ENCODE measurements around the gene CPNE6. TPM values are rescaled to one million over a fixed set of nuclear protein-coding genes. Genes with fewer than 3 reads are reported as not detected.

Gene CPNE6
- total and polyA plus RNA-seq, 2 of the 13 experiments (the other 11 are each of a cell fraction or from before 2014, with no cell fraction given), result not detected

DNA sequence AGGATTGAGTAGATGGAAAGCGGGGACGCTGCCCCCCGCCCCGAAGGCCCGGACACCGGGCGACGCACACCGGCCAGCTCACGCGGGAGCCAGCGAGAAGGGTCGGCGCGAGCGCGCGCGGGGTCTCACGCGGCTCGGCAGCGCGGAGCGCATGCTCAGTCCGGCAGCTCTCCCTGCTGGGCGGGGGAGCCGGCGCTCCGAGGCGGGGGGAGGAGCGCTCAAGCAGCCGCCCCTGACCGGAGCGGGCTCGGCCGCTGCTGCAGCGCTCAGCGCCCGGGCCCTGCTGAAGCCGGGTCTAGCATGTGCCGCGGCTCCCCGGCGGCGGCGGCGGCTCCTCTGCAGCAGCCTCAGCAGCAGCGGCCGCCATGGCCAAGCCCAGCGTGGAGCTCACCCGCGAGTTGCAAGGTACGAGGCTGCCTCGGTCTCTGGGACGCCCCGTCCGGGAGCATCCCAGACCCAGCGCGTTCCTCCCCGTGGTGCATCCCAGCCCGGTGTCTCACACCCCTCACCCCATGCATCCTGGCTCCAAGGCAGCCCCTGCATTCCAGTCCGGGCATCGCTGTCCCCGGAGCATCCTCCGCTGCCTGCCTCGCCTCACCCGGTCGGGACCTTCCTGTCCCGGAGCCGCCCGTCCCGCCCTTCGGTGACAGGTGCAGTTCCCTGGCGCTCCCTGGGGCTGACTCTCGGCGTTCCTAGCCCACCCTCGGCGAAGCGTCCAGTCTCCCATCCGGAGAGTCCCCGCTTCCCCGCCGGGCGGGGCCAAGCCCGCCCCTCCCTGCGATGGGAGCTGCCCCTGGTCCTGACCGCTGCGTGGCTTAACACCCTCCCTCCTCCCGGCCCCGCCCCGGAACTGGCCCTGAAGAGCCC is 19.3 kb upstream of the CPNE6 start, which contains the start of gene CARMIL3 (continued):
- TF ChIP-seq, protein P1, sequence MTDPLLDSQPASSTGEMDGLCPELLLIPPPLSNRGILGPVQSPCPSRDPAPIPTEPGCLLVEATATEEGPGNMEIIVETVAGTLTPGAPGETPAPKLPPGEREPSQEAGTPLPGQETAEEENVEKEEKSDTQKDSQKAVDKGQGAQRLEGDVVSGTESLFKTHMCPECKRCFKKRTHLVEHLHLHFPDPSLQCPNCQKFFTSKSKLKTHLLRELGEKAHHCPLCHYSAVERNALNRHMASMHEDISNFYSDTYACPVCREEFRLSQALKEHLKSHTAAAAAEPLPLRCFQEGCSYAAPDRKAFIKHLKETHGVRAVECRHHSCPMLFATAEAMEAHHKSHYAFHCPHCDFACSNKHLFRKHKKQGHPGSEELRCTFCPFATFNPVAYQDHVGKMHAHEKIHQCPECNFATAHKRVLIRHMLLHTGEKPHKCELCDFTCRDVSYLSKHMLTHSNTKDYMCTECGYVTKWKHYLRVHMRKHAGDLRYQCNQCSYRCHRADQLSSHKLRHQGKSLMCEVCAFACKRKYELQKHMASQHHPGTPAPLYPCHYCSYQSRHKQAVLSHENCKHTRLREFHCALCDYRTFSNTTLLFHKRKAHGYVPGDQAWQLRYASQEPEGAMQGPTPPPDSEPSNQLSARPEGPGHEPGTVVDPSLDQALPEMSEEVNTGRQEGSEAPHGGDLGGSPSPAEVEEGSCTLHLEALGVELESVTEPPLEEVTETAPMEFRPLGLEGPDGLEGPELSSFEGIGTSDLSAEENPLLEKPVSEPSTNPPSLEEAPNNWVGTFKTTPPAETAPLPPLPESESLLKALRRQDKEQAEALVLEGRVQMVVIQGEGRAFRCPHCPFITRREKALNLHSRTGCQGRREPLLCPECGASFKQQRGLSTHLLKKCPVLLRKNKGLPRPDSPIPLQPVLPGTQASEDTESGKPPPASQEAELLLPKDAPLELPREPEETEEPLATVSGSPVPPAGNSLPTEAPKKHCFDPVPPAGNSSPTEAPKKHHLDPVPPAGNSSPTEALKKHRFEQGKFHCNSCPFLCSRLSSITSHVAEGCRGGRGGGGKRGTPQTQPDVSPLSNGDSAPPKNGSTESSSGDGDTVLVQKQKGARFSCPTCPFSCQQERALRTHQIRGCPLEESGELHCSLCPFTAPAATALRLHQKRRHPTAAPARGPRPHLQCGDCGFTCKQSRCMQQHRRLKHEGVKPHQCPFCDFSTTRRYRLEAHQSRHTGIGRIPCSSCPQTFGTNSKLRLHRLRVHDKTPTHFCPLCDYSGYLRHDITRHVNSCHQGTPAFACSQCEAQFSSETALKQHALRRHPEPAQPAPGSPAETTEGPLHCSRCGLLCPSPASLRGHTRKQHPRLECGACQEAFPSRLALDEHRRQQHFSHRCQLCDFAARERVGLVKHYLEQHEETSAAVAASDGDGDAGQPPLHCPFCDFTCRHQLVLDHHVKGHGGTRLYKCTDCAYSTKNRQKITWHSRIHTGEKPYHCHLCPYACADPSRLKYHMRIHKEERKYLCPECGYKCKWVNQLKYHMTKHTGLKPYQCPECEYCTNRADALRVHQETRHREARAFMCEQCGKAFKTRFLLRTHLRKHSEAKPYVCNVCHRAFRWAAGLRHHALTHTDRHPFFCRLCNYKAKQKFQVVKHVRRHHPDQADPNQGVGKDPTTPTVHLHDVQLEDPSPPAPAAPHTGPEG (CRISPR knock-in tag; IDR thresholded peaks at IDR 0.05), result peak; percentile 82
- TF ChIP-seq E2F1 (CRISPR knock-in tag; IDR thresholded peaks at IDR 0.05) (no peak; the same call in 1 of the 2 replicates), ZNF510 (CRISPR knock-in tag; IDR thresholded peaks at IDR 0.05; ENCODE audit: low read depth) (no peak; the same call in 1 of the 2 replicates), SOX5 (CRISPR knock-in tag; IDR thresholded peaks at IDR 0.05; ENCODE audit: borderline replicate concordance) (peak; percentile 25; the same call in 1 of the 2 replicates), ZNF780A (CRISPR knock-in tag; IDR thresholded peaks at IDR 0.05) (peak; percentile 25; the same call in 1 of the 2 replicates), AHDC1 (CRISPR knock-in tag; IDR thresholded peaks at IDR 0.05; ENCODE audit: borderline replicate concordance) (no peak), ZSCAN25 (CRISPR knock-in tag; IDR thresholded peaks at IDR 0.05) (peak; percentile 75; the same call in 1 of the 2 replicates), CCDC6 (CRISPR knock-in tag; IDR thresholded peaks at IDR 0.05) (no peak), MTF1 (CRISPR knock-in tag; IDR thresholded peaks at IDR 0.05) (no peak), SP1 (IDR thresholded peaks at IDR 0.05) (no peak), SP1 (CRISPR knock-in tag; IDR thresholded peaks at IDR 0.05) (peak; percentile 87), RXRB (CRISPR knock-in tag; IDR thresholded peaks at IDR 0.05; ENCODE audit: borderline replicate concordance) (peak; percentile 42; the same call in 1 of the 2 replicates)

Data from HepG2 (cell line).